Smooth muscle cell of the brain vasculature (primary cell): Measurements from ENCODE around the gene WWOX.
"Not testable (repeated sequence)": the region's sequence is repeated elsewhere in the genome, so short reads cannot be mapped to it uniquely, and the experiment has no call there.

ENCODE experiments used
- DNase-seq: peaks from one replicate; pipeline ENCODE4 v3.0.0-alpha.2; 2012; ENCODE audit warnings: low read depth, low spot score

WWOX gene

GRCh38 chr16:79012671-79013434 lies 913.4 kb downstream of the WWOX start:
- DNase-seq = no peak

- no peak for DNase-seq
Measured at GRCh38 chr16:79013930-79014660, 914.6 kb downstream of the WWOX start.

- DNase-seq = no peak
Measured at GRCh38 chr16:79018650-79019429, 919.4 kb downstream of the WWOX start.

GRCh38 chr16:79019431-79019830 lies 920.0 kb downstream of the WWOX start:
- no peak for DNase-seq

- DNase-seq = no peak
Measured at GRCh38 chr16:79021991-79022630, 922.7 kb downstream of the WWOX start.

GRCh38 chr16:79026117-79026516 lies 926.7 kb downstream of the WWOX start:
- no peak for DNase-seq

- no peak for DNase-seq
Measured at GRCh38 chr16:79036541-79036940, 937.1 kb downstream of the WWOX start.

- DNase-seq = no peak
Measured at GRCh38 chr16:79037521-79038373, 938.3 kb downstream of the WWOX start.

- no peak for DNase-seq
Measured at GRCh38 chr16:79041206-79041605, 941.8 kb downstream of the WWOX start.

GRCh38 chr16:79042141-79042540 lies 942.7 kb downstream of the WWOX start:
- DNase-seq = no peak

- no peak for DNase-seq
Measured at GRCh38 chr16:79042886-79043285, 943.4 kb downstream of the WWOX start.

GRCh38 chr16:79045191-79045590 lies 945.7 kb downstream of the WWOX start:
- DNase-seq = no peak

GRCh38 chr16:79047337-79047736 lies 947.9 kb downstream of the WWOX start:
- no peak for DNase-seq

GRCh38 chr16:79049040-79049439 lies 949.6 kb downstream of the WWOX start:
- DNase-seq = no peak

- no peak for DNase-seq
Measured at GRCh38 chr16:79050063-79050462, 950.6 kb downstream of the WWOX start.

GRCh38 chr16:79051313-79051712 lies 951.9 kb downstream of the WWOX start:
- no peak for DNase-seq

GRCh38 chr16:79052198-79052597 lies 952.7 kb downstream of the WWOX start:
- not testable (repeated sequence) for DNase-seq

- DNase-seq = no peak
Measured at GRCh38 chr16:79053577-79053976, 954.1 kb downstream of the WWOX start.

GRCh38 chr16:79054211-79054984 lies 954.9 kb downstream of the WWOX start:
- DNase-seq = no peak
